Nephron (organoid): Measurements from ENCODE around the gene SHISAL1.

Source experiments
- H3K27ac Mint-ChIP-seq, 3 experiments: 2 replicates each; pipeline ENCODE4 v1.8.0; 2020; ENCODE audit warnings: mixed read lengths in 3 of 3, mild to moderate bottlenecking in 2 of 3, moderate library complexity in 1 of 3
- H3K27me3 Mint-ChIP-seq: 2 replicates; pipeline ENCODE4 v1.8.0; 2021; ENCODE audit warnings: low read depth, mild to moderate bottlenecking, moderate library complexity, mixed read lengths
- H3K36me3 Mint-ChIP-seq: 2 replicates; pipeline ENCODE4 v1.8.0; 2020; ENCODE audit warnings: low read depth, mixed read lengths
- H3K4me1 Mint-ChIP-seq: 2 replicates; pipeline ENCODE4 v1.8.0; 2020; ENCODE audit warnings: mixed read lengths
- H3K4me3 Mint-ChIP-seq, 3 experiments: 2 replicates each; pipeline ENCODE4 v1.8.0; 2020; ENCODE audit warnings: mild to moderate bottlenecking in 3 of 3, mixed read lengths in 3 of 3, moderate library complexity in 2 of 3
- H3K9me3 Mint-ChIP-seq: 2 replicates; pipeline ENCODE4 v1.8.0; 2020; ENCODE audit warnings: mixed read lengths
- CTCF ChIP-seq, 3 experiments: fragments of 200-600 bp; sonication (generic); IDR thresholded peaks; one replicate each; pipeline ENCODE4 v1.5.0; 2021; ENCODE audit warnings: antibody characterized with exemption in 3 of 3; ENCODE audit not compliant: unreplicated experiment in 3 of 3

SHISAL1 gene

GRCh38 chr22:44204739-44205515, 107.8 kb downstream of the SHISAL1 start:
- H3K27ac Mint-ChIP-seq: no peak overlapping the region
- H3K9me3 Mint-ChIP-seq: peaks cover 11% of the 10 kb centered on the region
- H3K36me3 Mint-ChIP-seq: peaks cover 3% of the 10 kb centered on the region
- peaks cover 18% of the 10 kb centered on the region for H3K27me3 Mint-ChIP-seq
- H3K4me1 Mint-ChIP-seq: peaks cover 12% of the 10 kb centered on the region
- no peak for TF ChIP-seq CTCF (IDR thresholded peaks at IDR 0.05; ENCODE audit: unreplicated experiment in 3 of 3)
- no peak overlapping the region for H3K4me3 Mint-ChIP-seq

- H3K4me3 Mint-ChIP-seq: no peak overlapping the region
Measured at GRCh38 chr22:44203203-44203602, 109.5 kb downstream of the SHISAL1 start.

GRCh38 chr22:44202261-44202789, 110.4 kb downstream of the SHISAL1 start:
- H3K27ac Mint-ChIP-seq: peak overlapping the region in 1 of 3 experiments; percentile 15
- H3K36me3 Mint-ChIP-seq: no peaks in the 10 kb centered on the region
- no peak overlapping the region for H3K4me3 Mint-ChIP-seq
- peaks cover 34% of the 10 kb centered on the region for H3K27me3 Mint-ChIP-seq
- no peak for TF ChIP-seq CTCF (IDR thresholded peaks at IDR 0.05; ENCODE audit: unreplicated experiment in 3 of 3)
- no peaks in the 10 kb centered on the region for H3K9me3 Mint-ChIP-seq
- peaks cover 12% of the 10 kb centered on the region for H3K4me1 Mint-ChIP-seq

More at GRCh38 chr22:44203203-44203602, 109.5 kb downstream of the SHISAL1 start:
- Mint-ChIP-seq H3K27me3 (peaks cover 27% of the 10 kb centered on the region), H3K36me3 (no peaks in the 10 kb centered on the region), H3K9me3 (no peaks in the 10 kb centered on the region), H3K27ac (peak overlapping the region in 1 of 3 experiments; percentile 5), H3K4me1 (peaks cover 12% of the 10 kb centered on the region)
- no peak for TF ChIP-seq CTCF (IDR thresholded peaks at IDR 0.05; ENCODE audit: unreplicated experiment in 3 of 3)

- no peaks in the 10 kb centered on the region for H3K36me3 Mint-ChIP-seq
- TF ChIP-seq CTCF (IDR thresholded peaks at IDR 0.05; ENCODE audit: unreplicated experiment in 3 of 3): no peak
- H3K4me1 Mint-ChIP-seq: peaks cover 12% of the 10 kb centered on the region
- H3K4me3 Mint-ChIP-seq: no peak overlapping the region
- H3K27ac Mint-ChIP-seq: peak overlapping the region in 1 of 3 experiments; percentile 15
- no peaks in the 10 kb centered on the region for H3K9me3 Mint-ChIP-seq
- H3K27me3 Mint-ChIP-seq: peaks cover 34% of the 10 kb centered on the region
Measured at GRCh38 chr22:44201665-44202064, 111.1 kb downstream of the SHISAL1 start.

GRCh38 chr22:44200855-44201550, 111.7 kb downstream of the SHISAL1 start:
- H3K4me3 Mint-ChIP-seq: no peak overlapping the region
- H3K27me3 Mint-ChIP-seq: peaks cover 36% of the 10 kb centered on the region
- no peak for TF ChIP-seq CTCF (IDR thresholded peaks at IDR 0.05; ENCODE audit: unreplicated experiment in 3 of 3)
- peaks cover 12% of the 10 kb centered on the region for H3K4me1 Mint-ChIP-seq
- no peak overlapping the region for H3K27ac Mint-ChIP-seq
- H3K9me3 Mint-ChIP-seq: no peaks in the 10 kb centered on the region
- H3K36me3 Mint-ChIP-seq: no peaks in the 10 kb centered on the region
